22Rv1 (cell line): ENCODE data around the gene NUDT5.
"Not testable (repeated sequence)": the region's sequence is repeated elsewhere in the genome, so short reads cannot be mapped to it uniquely, and the experiment has no call there.

ENCODE experiments used
- H3K27ac ChIP-seq: fragments of 450-650 bp; 2 replicates; pipeline ENCODE4 v1.5.1; 2017
- ZFX ChIP-seq: fragments of 450-650 bp; IDR thresholded peaks from 2 replicates; pipeline ENCODE4 v1.6.1; 2017; ENCODE audit warnings: antibody characterized with exemption, borderline replicate concordance
- TF ChIP-seq, protein P1 (sequence below): fragments of 450-650 bp; IDR thresholded peaks from 2 replicates; pipeline ENCODE4 v1.5.1; 2017; ENCODE audit warnings: mild to moderate bottlenecking

NUDT5 gene

DNA sequence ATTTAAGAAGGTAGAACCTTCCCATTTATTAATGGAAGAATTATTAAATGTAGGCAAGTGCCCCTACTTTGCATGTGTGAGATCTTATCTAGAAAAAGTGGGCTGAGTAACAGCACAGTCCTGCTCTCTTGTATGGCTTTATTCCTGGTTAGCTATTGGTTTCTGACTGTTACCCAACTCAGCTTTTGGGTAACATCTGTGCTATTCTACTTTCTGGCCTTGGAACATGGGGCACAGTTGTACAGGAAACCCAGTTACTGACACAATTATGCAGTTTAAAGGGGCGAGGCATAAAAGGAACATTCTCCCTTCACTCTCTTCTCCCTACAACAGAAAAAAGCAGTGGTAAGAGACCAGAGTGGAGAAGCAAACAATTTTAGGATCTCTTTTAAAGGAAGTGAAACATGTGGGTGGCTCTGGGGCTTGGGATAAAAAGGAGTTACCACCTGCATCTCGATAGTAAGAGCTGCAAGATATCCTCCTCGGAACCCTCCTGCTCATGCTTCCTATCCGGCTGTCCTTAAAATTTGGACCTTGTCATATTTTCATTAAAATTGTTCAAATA is 16.0 kb downstream of the NUDT5 start:
- H3K27ac ChIP-seq: no peak overlapping the region
- no peak for TF ChIP-seq ZFX
- TF ChIP-seq, protein P1, sequence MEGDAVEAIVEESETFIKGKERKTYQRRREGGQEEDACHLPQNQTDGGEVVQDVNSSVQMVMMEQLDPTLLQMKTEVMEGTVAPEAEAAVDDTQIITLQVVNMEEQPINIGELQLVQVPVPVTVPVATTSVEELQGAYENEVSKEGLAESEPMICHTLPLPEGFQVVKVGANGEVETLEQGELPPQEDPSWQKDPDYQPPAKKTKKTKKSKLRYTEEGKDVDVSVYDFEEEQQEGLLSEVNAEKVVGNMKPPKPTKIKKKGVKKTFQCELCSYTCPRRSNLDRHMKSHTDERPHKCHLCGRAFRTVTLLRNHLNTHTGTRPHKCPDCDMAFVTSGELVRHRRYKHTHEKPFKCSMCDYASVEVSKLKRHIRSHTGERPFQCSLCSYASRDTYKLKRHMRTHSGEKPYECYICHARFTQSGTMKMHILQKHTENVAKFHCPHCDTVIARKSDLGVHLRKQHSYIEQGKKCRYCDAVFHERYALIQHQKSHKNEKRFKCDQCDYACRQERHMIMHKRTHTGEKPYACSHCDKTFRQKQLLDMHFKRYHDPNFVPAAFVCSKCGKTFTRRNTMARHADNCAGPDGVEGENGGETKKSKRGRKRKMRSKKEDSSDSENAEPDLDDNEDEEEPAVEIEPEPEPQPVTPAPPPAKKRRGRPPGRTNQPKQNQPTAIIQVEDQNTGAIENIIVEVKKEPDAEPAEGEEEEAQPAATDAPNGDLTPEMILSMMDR: no peak

DNA sequence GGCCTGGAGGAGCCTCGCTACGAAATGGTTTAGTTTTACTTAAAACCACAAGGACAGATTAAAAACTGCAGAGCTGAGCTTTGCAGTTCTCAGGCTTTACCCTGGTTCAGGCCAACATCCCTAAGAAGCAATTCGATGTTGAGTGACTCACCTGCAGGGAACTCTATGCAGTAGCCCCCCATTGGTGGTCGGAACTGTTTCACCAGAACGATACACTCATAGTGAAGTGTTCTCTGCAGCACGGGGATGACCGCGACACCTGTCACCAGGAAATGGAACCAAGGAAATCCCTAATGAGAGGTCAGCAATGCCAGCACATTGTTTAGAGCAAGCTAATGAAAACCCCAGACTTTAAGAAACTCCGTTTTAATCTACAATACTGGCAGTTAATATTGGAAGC is 18.0 kb downstream of the NUDT5 start:
- H3K27ac ChIP-seq: no peak overlapping the region
- TF ChIP-seq ZFX: no peak
- TF ChIP-seq, protein P1: no peak

DNA sequence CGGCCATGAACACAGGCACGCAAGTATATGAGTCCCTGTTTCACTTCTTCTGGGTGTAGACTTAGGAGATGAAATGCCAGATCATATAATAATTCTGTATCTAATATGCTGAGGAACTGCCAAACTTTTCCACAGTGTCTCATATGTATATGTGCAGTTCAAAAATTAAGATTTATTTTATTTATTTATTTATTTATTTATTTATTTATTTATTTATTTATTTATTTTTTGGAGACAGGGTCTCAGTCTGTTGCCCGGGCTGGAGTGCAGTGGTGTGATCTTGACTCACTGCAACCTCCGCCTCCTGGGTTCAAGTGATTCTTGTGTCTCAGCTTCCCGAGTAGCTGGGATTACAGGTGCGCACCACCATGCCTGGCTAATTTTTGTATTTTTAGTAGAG is 24.2 kb downstream of the NUDT5 start:
- H3K27ac ChIP-seq: not testable (repeated sequence)

DNA sequence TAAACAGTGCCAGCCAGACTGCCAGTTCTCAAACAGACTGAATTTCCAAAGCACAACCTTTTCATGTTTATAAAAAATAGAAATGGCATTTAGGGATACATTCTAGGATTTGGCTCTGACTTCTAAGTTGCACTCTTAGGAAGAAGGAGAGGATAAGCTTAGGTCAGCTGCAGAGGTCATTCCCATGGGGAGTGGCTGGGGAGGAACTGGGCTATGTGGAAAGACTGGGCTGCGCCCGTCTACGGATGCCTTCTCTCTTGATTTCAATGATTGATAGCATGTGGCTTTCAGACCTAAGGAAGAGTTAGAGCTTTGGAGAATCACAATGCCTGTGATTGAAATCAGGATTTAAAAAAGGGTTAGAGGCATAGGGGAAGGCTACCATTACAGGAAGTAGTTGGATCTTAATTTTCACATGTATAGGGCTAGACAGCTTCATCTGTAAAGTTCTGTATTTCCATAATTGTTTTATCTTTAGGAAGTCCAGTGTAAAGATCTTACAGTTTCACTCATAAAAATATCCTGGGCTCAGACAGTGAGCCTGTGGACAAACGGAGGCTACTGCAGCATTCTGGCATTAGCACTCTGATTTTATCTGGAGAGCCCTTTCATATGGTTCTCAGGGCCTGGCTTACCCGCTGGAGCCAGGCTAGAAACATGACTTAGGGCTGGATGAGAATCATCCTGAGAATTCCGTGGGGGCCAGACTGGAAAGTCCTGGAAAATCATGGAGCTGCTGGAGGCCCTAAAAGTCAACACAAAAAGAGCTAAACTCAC is 29.5 kb downstream of the NUDT5 start:
- no peak overlapping the region for H3K27ac ChIP-seq
- TF ChIP-seq, protein P1: no peak

DNA sequence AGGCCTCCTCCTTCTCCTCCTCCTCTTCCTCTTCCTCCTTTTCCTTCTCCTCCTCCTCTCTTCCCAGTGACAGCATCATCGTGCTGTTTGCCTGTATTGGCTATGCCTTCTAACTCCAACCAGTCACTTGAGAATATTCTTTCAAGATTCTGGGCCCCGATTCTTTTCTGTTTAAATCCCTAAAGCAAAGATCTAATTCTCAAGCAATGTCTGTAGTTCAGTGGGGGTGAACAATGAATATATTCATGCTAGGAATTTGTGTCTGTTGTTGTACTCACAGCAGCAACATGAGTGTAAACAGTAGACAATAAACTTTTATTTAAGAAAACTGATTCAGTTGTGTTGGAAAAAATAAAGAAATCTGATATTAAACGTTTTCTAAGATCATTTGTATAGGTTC is 30.7 kb downstream of the NUDT5 start:
- H3K27ac ChIP-seq: no peak overlapping the region
- TF ChIP-seq, protein P1: no peak
- TF ChIP-seq ZFX: no peak

DNA sequence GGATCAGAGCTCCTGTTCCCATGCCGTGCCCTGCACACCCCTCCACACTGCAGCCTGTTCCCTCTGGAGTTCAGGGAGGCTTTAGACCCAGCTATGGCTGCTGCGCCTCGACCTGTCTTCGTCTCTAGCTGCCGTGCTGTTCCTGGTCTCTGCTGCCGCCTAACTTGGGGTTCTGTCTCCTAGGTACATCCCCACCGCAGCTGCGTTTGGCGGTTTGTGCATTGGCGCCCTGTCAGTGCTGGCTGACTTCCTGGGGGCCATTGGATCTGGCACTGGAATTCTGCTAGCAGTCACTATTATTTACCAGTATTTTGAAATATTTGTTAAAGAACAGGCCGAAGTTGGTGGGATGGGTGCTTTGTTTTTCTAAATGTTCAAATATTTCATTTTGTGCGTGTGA is 31.6 kb downstream of the NUDT5 start:
- no peak for TF ChIP-seq ZFX
- TF ChIP-seq, protein P1: no peak
- H3K27ac ChIP-seq: no peak overlapping the region; the same call in 1 of the 2 replicates

DNA sequence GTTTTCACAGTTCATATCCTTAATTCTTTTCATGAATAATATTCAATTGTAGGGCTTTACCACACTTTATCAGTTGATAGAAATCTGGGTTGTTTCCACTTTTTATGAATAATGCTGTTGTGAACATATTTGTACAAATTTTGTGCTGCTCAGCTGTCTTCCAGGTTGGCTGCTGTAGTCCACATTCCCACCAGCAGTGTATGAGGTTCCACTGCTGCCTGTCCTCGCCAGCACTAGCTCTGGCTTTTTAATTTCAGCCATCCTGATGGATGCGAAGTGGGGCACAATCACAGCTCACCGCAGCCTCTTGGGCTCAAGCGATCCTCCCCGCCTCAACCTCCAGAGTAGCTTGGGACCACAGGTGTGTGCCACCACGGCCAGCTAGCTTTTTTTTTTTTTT is 32.8 kb downstream of the NUDT5 start:
- no peak overlapping the region for H3K27ac ChIP-seq
- TF ChIP-seq ZFX: no peak
- TF ChIP-seq, protein P1: no peak
